Nephron (organoid): Measurements from ENCODE around the gene CTSW.

Experiments used
- H3K27ac Mint-ChIP-seq, 3 experiments: 2 replicates each; pipeline ENCODE4 v1.8.0; 2020; ENCODE audit warnings: mixed read lengths in 3 of 3, mild to moderate bottlenecking in 2 of 3, moderate library complexity in 1 of 3
- H3K27me3 Mint-ChIP-seq: 2 replicates; pipeline ENCODE4 v1.8.0; 2021; ENCODE audit warnings: low read depth, mild to moderate bottlenecking, moderate library complexity, mixed read lengths
- H3K36me3 Mint-ChIP-seq: 2 replicates; pipeline ENCODE4 v1.8.0; 2020; ENCODE audit warnings: low read depth, mixed read lengths
- H3K4me1 Mint-ChIP-seq: 2 replicates; pipeline ENCODE4 v1.8.0; 2020; ENCODE audit warnings: mixed read lengths
- H3K4me3 Mint-ChIP-seq, 3 experiments: 2 replicates each; pipeline ENCODE4 v1.8.0; 2020; ENCODE audit warnings: mild to moderate bottlenecking in 3 of 3, mixed read lengths in 3 of 3, moderate library complexity in 2 of 3
- H3K9me3 Mint-ChIP-seq: 2 replicates; pipeline ENCODE4 v1.8.0; 2020; ENCODE audit warnings: mixed read lengths
- TF ChIP-seq, protein P1 (sequence below), 3 experiments: fragments of 200-600 bp; sonication (generic); IDR thresholded peaks; one replicate each; pipeline ENCODE4 v1.5.0; 2021; ENCODE audit warnings: antibody characterized with exemption in 3 of 3; ENCODE audit not compliant: unreplicated experiment in 3 of 3

Gene CTSW

GRCh38 chr11:65915101-65915820 is 35.6 kb downstream of the CTSW start:
- peaks cover 36% of the 10 kb centered on the region for H3K4me1 Mint-ChIP-seq
- H3K36me3 Mint-ChIP-seq: peaks cover 5% of the 10 kb centered on the region
- H3K9me3 Mint-ChIP-seq: no peaks in the 10 kb centered on the region
- TF ChIP-seq, protein P1, sequence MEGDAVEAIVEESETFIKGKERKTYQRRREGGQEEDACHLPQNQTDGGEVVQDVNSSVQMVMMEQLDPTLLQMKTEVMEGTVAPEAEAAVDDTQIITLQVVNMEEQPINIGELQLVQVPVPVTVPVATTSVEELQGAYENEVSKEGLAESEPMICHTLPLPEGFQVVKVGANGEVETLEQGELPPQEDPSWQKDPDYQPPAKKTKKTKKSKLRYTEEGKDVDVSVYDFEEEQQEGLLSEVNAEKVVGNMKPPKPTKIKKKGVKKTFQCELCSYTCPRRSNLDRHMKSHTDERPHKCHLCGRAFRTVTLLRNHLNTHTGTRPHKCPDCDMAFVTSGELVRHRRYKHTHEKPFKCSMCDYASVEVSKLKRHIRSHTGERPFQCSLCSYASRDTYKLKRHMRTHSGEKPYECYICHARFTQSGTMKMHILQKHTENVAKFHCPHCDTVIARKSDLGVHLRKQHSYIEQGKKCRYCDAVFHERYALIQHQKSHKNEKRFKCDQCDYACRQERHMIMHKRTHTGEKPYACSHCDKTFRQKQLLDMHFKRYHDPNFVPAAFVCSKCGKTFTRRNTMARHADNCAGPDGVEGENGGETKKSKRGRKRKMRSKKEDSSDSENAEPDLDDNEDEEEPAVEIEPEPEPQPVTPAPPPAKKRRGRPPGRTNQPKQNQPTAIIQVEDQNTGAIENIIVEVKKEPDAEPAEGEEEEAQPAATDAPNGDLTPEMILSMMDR (IDR thresholded peaks at IDR 0.05; ENCODE audit: unreplicated experiment in 3 of 3): no peak
- peaks cover 6% of the 10 kb centered on the region for H3K27me3 Mint-ChIP-seq
- peak overlapping the region in 2 of 3 experiments; percentile 44 to 58 for H3K27ac Mint-ChIP-seq
- peak overlapping the region; percentile 49 to 80 (median 72) for H3K4me3 Mint-ChIP-seq

DNA sequence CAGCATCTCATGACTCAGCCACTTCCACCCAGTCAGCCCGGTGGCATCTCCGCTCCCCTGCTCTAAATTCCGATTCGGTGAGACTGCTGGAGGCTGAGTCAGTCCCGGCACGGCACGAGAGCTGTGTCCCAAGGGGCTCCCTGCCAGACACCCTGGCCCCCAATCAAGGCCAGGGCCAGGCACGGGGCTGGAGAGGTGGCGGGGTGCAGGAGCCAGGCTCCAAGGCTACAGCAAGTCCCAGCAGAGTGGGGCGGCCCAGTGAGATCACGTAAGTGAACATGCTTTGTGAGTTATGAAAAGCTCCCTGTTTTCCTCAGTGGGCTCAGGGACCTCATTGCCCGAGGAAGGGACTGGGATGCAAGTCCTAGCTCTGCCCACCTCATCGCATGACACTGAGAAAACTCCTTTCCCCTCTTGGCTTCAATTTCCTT is 36.2 kb downstream of the CTSW start:
- Mint-ChIP-seq H3K27ac (peak overlapping the region in 1 of 3 experiments; percentile 79), H3K36me3 (peaks cover 5% of the 10 kb centered on the region), H3K9me3 (no peaks in the 10 kb centered on the region), H3K4me3 (peak overlapping the region; percentile 88 to 90 (median 89)), H3K4me1 (peaks cover 36% of the 10 kb centered on the region), H3K27me3 (peaks cover 3% of the 10 kb centered on the region)
- TF ChIP-seq, protein P1 (IDR thresholded peaks at IDR 0.05; ENCODE audit: unreplicated experiment in 3 of 3): no peak

- Mint-ChIP-seq H3K4me1 (peaks cover 35% of the 10 kb centered on the region), H3K27me3 (no peaks in the 10 kb centered on the region), H3K27ac (peak overlapping the region in 2 of 3 experiments; percentile 70 to 79), H3K36me3 (peaks cover 5% of the 10 kb centered on the region), H3K4me3 (peak overlapping the region; percentile 88 to 90 (median 89)), H3K9me3 (no peaks in the 10 kb centered on the region)
- TF ChIP-seq, protein P1 (IDR thresholded peaks at IDR 0.05; ENCODE audit: unreplicated experiment in 3 of 3): no peak
These were observed 36.8 kb downstream of the CTSW start for GRCh38 chr11:65916391-65916790.

DNA sequence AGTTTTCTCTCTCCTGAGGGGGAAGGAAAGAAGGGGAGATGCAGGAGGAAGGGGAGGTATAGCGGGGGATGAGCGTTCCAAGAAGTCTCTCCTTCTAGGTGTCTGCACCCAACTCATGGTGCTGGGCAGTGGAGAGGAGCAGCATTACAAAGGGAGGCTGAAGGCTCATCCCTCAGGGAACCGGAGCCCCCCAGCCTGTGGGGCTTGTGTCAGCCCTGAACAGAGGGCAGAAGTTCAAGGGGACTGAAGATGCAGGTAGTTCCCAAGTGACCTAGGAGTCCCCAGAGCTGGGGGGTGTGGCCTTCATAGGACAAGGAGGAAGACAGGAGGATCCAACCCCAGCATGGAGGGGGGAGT is 37.4 kb downstream of the CTSW start:
- Mint-ChIP-seq H3K9me3 (no peaks in the 10 kb centered on the region), H3K36me3 (peaks cover 11% of the 10 kb centered on the region), H3K4me3 (peak overlapping the region; percentile 88 to 90 (median 89)), H3K27ac (peak overlapping the region; percentile 46 to 79 (median 70)), H3K27me3 (no peaks in the 10 kb centered on the region), H3K4me1 (peaks cover 30% of the 10 kb centered on the region)
- TF ChIP-seq, protein P1 (IDR thresholded peaks at IDR 0.05; ENCODE audit: unreplicated experiment in 3 of 3): no peak

DNA sequence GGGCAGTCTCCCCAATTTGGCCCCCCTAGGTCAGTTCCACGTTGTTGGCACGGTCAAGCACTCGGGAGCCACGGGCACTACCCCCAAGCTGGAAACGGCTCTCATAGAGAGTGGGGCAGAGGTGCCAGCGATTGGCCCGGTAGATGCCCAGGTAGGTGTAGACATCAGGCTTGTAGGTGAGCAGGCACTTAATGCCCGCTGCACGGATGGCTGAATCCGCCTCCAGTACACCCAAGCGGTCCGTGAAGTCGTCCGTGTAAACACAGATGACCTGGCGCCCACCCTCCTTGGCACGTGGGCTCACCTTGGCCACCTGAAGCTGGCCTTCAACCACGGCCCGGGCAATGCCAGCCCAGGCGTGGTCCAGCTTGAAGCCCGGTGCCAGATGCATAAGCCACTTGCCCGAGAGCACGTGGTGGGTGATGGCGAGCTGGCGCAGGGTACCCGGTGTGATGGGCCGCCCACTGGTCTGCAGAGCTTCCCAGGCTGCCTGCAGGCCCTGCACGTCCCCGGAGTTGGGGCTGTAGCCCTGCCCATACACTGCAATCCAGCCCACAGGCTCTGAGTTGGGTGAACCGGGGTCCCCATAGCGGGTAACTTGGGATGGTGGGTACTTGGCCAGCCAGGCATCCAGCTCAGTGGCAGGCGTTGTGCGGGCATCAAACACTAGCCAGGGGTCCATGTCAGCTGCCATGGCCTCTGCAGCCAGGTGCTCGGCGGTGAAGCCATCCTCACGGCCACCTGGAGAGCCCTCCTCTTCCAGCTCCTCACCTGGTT is 38.0 kb downstream of the CTSW start:
- Mint-ChIP-seq H3K4me3 (peak overlapping the region; percentile 88 to 90 (median 89)), H3K27me3 (no peaks in the 10 kb centered on the region), H3K9me3 (no peaks in the 10 kb centered on the region), H3K27ac (peak overlapping the region; percentile 46 to 79 (median 70)), H3K36me3 (peaks cover 16% of the 10 kb centered on the region), H3K4me1 (peaks cover 27% of the 10 kb centered on the region)
- TF ChIP-seq, protein P1 (IDR thresholded peaks at IDR 0.05; ENCODE audit: unreplicated experiment in 3 of 3): no peak
